ENCODE measurements around the gene MSL1.

The MSL1 gene

GRCh38 chr17:40090237-40091119, 31.3 kb upstream of the MSL1 start:
- CTCF ChIA-PET = interaction anchor here (0.5 to 1.7 kb wide), 5 partner anchors 23 to 78 kb away, joined by 3 to 6 read pairs (median 4); no protein-coding TSS in a partner anchor
- POLR2A ChIA-PET = interaction anchor here (0.7 to 2.0 kb wide), 4 partner anchors 8 to 36 kb away, joined by 3 to 7 read pairs (median 3); partner anchors contain the start of genes MED24 and NR1D1
- no peak for TF ChIP-seq BHLHE40 (IDR thresholded peaks at IDR 0.05; ENCODE audit: borderline replicate concordance)
- no peak for DNase-seq (ENCODE audit: extremely low spot score)

GRCh38 chr17:40091691-40092397, 29.9 kb upstream of the MSL1 start:
- POLR2A ChIA-PET = interaction anchor here (2.0 kb wide), 1 partner anchor 38 kb away, joined by 7 read pairs; the partner anchor contains the start of gene MED24
- TF ChIP-seq SUZ12 (IDR thresholded peaks at IDR 0.05) (no peak), PKNOX1 (IDR thresholded peaks at IDR 0.05) (no peak), SP1 (IDR thresholded peaks at IDR 0.05) (no peak), ELF4 (IDR thresholded peaks at IDR 0.05) (no peak), BHLHE40 (IDR thresholded peaks at IDR 0.05; ENCODE audit: borderline replicate concordance) (no peak), ZNF384 (IDR thresholded peaks at IDR 0.05) (no peak)
- no peak for DNase-seq (ENCODE audit: extremely low spot score)
- CTCF ChIA-PET = no interaction called here

GRCh38 chr17:40092581-40092980, 29.2 kb upstream of the MSL1 start:
- ChIA-PET POLR2A (interaction anchor here (1.3 kb wide), 1 partner anchor 21 kb away, joined by 4 read pairs; no protein-coding TSS in a partner anchor), CTCF (no interaction called here)
- TF ChIP-seq ZNF384 (IDR thresholded peaks at IDR 0.05) (no peak), LEF1 (IDR thresholded peaks at IDR 0.05; ENCODE audit: borderline replicate concordance) (no peak), FOXM1 (IDR thresholded peaks at IDR 0.05; ENCODE audit: borderline replicate concordance) (no peak), PKNOX1 (IDR thresholded peaks at IDR 0.05) (no peak)
- no peak for DNase-seq (ENCODE audit: extremely low spot score)

GRCh38 chr17:40093005-40093579, 28.7 kb upstream of the MSL1 start:
- CTCF ChIA-PET = interaction anchor here (0.5 to 1.1 kb wide), 2 partner anchors 18 to 28 kb away, joined by 3 read pairs; no protein-coding TSS in a partner anchor

GRCh38 chr17:40093580-40094201, 28.1 kb upstream of the MSL1 start:
- CTCF ChIA-PET = interaction anchor here (0.5 to 1.1 kb wide), 2 partner anchors 19 to 27 kb away, joined by 3 read pairs; no protein-coding TSS in a partner anchor
- no peak for TF ChIP-seq NFRKB (IDR thresholded peaks at IDR 0.05)
- no peak for TF ChIP-seq ELF4 (IDR thresholded peaks at IDR 0.05)
- TF ChIP-seq HDGF (IDR thresholded peaks at IDR 0.05; ENCODE audit: borderline replicate concordance) = no peak
- TF ChIP-seq SUZ12 (IDR thresholded peaks at IDR 0.05) = no peak
- TF ChIP-seq FOXM1 (IDR thresholded peaks at IDR 0.05; ENCODE audit: borderline replicate concordance) = no peak
- TF ChIP-seq ZNF384 (IDR thresholded peaks at IDR 0.05) = no peak
- TF ChIP-seq SP1 (IDR thresholded peaks at IDR 0.05) = no peak
- no peak for TF ChIP-seq ARNT (IDR thresholded peaks at IDR 0.05)
- no peak for TF ChIP-seq L3MBTL2 (conservative IDR thresholded peaks at IDR 0.05)
- POLR2A ChIA-PET = interaction anchor here (1.3 kb wide), 1 partner anchor 20 kb away, joined by 4 read pairs; no protein-coding TSS in a partner anchor
- DNase-seq (ENCODE audit: extremely low spot score) = no peak

More at GRCh38 chr17:40093005-40093579, 28.7 kb upstream of the MSL1 start:
- TF ChIP-seq TARDBP (IDR thresholded peaks at IDR 0.05) (no peak), BHLHE40 (IDR thresholded peaks at IDR 0.05; ENCODE audit: borderline replicate concordance) (no peak), CTBP1 (IDR thresholded peaks at IDR 0.05; ENCODE audit: borderline replicate concordance) (no peak), ARNT (IDR thresholded peaks at IDR 0.05) (no peak), ELF4 (IDR thresholded peaks at IDR 0.05) (no peak), SP1 (IDR thresholded peaks at IDR 0.05) (no peak), ZNF384 (IDR thresholded peaks at IDR 0.05) (no peak), FOXA1 (IDR thresholded peaks at IDR 0.05) (no peak), HDGF (IDR thresholded peaks at IDR 0.05; ENCODE audit: borderline replicate concordance) (no peak), FOXK2 (IDR thresholded peaks at IDR 0.05) (no peak), LEF1 (IDR thresholded peaks at IDR 0.05; ENCODE audit: borderline replicate concordance) (no peak), PKNOX1 (IDR thresholded peaks at IDR 0.05) (no peak), L3MBTL2 (conservative IDR thresholded peaks at IDR 0.05) (no peak), SUZ12 (IDR thresholded peaks at IDR 0.05) (no peak), FOXM1 (IDR thresholded peaks at IDR 0.05; ENCODE audit: borderline replicate concordance) (no peak), NFRKB (IDR thresholded peaks at IDR 0.05) (no peak)
- DNase-seq (ENCODE audit: extremely low spot score) = no peak
- POLR2A ChIA-PET = interaction anchor here (1.3 kb wide), 1 partner anchor 20 kb away, joined by 4 read pairs; no protein-coding TSS in a partner anchor

Data from HEK293T (cell line).